ENCODE results near the gene FDXR. TPM values are rescaled to one million over a fixed set of nuclear protein-coding genes. Genes with fewer than 3 reads are reported as not detected.

Gene FDXR
- total RNA-seq, 1 experiment from 2014 or later, result 120 TPM

- no peak for DNase-seq (ENCODE audit: low spot score)
- in situ Hi-C loops (cut with HindIII; ENCODE audit: low sequenced_read_pairs), result loop anchor here (5.0 kb wide), 1 partner anchor 42 kb away; no protein-coding TSS in a partner anchor
These were observed 24.0 kb downstream of the FDXR start for GRCh38 chr17:74848656-74849399.

DNA sequence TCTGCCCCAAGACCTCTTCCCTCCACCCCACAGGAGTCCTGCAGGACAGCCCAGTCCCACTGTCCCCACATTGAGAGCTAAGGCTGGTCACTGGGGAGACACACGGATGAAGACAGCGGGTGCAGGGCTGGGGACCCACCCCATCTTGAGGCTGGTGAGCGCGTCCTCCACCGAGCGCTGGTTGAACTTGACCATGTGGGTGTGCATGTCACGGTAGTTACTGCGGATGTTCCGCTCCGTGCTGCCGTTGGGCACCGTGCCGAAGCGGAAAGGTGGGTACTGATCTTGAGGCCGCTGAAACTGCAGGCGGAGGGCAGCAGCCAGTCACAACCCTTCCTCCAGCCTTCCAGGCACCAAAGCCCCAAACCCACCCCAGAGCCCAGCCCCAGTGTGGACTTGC, 26.2 kb downstream of the FDXR start:
- no peak for DNase-seq (ENCODE audit: low spot score)
- in situ Hi-C loops (cut with HindIII; ENCODE audit: low sequenced_read_pairs), result loop anchor here (5.0 kb wide), 1 partner anchor 39 kb away; no protein-coding TSS in a partner anchor

- in situ Hi-C loops (cut with HindIII; ENCODE audit: low sequenced_read_pairs), result no loop called here
- DNase-seq (ENCODE audit: low spot score), result no peak
These were observed 29.5 kb downstream of the FDXR start for GRCh38 chr17:74843352-74843627.

DNA sequence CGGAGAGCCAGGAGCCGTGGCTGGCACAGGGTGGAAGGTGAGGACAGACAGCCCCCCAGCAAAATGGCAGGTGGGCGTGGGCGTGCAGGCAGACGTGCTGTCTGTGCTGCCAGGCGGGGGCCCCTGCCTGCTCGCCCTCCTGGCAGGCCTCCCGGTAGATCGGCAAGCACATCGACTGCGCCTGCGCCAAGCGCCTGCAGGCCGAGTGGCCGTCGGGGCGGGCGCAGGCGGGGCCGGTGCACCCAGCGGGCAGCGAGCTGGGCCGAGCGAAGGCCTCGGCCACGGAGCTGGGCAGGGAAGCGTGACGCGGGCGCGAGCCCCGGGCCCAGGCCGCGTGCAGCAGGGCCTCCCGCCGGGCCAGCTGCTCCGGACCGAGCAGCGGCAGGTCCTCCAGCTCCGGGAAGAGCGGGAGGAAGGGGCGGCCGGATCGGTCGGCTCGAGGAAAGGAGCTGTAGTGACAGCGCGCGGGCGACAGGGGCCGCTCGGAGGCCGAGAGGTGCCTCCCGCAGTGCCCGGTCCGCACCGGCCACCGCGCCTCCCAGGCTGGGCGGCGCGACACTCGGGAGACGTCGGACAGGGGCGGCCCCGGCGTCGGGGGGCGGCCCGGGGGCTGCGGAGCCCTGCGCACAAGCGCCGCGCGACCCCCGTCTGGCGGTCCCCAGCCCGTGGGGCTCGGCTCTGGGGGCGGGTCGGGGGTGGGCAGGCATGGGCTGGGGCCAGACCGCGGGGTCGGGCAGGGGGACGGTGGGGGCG, 30.0 kb downstream of the FDXR start:
- in situ Hi-C loops (cut with HindIII; ENCODE audit: low sequenced_read_pairs), result no loop called here
- peak; percentile 60 for DNase-seq (ENCODE audit: low spot score)

DNA sequence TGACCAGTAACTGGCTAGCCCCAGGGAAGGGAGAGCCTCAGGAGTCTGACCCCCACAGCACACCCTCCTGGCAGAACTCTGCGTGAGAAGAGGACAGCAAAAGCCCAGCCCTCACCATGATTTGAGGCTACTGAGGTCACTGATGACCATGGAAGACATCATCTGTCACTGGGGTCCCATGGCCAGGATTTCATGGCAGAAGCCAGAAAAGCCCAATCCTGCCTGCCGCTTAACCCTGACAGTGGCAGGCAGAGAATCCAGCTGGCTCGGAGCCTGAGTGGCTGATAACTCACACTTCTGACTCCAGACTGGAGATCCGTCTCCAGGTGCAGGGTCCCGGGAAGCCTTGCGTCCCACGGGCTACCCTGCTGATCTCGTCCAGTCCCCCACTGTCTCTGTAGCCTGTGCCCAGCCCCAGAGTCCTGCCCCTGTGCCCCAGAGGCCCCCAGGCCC, 30.6 kb downstream of the FDXR start:
- in situ Hi-C loops (cut with HindIII; ENCODE audit: low sequenced_read_pairs), result no loop called here
- DNase-seq (ENCODE audit: low spot score), result peak; percentile 68

GRCh38 chr17:74840989-74841666, 31.7 kb downstream of the FDXR start:
- DNase-seq (ENCODE audit: low spot score), result peak; percentile 88
- in situ Hi-C loops (cut with HindIII; ENCODE audit: low sequenced_read_pairs), result no loop called here

DNA sequence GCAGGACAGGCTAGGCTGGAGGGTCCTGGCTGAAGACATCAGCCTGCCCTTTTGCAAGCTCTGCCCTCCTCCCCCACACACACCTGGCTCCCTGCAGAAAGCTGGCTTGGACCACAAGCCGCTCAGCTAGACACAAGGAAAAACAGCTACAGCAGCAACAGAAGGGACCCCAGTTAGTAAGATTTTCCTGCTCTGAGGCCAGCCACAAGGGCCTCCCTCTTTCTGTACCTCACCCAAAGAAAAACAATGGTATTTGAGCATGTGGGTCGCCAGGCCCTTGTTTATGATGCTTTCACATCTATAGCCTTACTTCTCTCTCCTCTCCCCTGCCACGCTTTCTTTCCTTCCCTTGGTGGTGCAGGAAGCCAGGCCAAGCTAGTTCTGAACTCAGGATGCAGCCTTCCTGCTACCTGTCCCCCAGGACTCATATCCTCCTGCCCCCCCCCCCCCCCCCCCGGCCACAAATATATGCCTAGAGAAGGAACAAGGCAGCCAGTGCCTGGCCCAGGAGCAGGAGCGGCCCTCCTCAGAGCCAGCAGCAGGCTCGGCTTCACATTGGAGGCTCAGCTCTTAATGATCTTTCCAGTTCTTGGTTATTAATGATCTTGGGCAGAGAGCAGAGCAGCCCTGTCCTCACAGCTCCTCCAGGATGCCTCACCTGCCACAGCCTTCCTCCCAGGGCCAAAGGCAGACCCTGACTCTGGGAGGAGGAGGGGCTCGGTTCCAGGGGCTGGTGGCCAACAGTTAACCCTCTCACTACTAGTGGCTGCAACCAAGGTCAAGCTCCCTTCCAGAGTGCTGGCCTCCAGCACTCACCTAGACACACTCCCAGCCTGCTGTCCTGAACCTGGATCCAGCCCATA, 32.6 kb downstream of the FDXR start:
- in situ Hi-C loops (cut with HindIII; ENCODE audit: low sequenced_read_pairs), result no loop called here
- no peak for DNase-seq (ENCODE audit: low spot score)

- in situ Hi-C loops (cut with HindIII; ENCODE audit: low sequenced_read_pairs), result no loop called here
- no peak for DNase-seq (ENCODE audit: low spot score)
These were observed 34.5 kb downstream of the FDXR start for GRCh38 chr17:74838274-74838673.

DNA sequence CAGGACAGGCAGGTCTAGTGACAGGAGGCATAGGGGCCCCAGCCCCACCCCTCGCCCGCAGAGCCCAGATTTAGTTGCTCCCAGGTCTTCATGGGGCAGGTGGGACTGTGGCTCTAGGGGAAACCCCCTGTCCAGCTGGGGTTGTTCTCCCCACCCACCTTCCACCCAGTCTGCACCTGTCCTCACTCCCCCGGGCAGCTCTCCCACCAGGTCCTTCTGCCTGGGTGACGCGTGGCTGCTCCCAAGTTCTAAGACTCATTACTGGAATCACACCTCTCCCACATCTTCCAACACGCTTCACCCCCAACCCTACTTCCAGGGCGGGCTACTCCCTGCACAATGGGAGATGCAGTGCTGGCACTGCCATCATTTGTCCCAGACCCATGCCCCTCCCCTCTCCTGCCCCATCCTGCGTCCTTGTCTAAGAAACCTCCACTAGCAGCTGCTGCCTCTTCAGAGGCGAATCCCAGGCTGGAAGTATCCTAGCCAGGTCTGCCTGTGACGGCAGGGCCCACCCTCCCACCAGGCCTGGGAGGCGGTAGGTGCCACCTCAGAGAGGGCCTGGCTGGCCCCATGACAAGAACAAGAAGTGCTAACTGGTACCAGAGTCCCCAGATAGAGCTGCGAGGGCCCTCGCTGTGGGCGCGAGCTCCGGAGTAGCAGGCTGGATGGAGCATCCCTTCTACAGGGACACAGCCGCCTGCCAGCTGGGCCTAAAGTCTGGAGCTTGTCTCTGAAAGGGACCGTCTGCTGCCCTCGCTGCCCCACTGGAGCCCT, 35.9 kb downstream of the FDXR start:
- in situ Hi-C loops (cut with HindIII; ENCODE audit: low sequenced_read_pairs), result no loop called here
- DNase-seq (ENCODE audit: low spot score), result no peak

- DNase-seq (ENCODE audit: low spot score), result no peak
- in situ Hi-C loops (cut with HindIII; ENCODE audit: low sequenced_read_pairs), result no loop called here
These were observed 36.6 kb downstream of the FDXR start for GRCh38 chr17:74836191-74836590.

DNA sequence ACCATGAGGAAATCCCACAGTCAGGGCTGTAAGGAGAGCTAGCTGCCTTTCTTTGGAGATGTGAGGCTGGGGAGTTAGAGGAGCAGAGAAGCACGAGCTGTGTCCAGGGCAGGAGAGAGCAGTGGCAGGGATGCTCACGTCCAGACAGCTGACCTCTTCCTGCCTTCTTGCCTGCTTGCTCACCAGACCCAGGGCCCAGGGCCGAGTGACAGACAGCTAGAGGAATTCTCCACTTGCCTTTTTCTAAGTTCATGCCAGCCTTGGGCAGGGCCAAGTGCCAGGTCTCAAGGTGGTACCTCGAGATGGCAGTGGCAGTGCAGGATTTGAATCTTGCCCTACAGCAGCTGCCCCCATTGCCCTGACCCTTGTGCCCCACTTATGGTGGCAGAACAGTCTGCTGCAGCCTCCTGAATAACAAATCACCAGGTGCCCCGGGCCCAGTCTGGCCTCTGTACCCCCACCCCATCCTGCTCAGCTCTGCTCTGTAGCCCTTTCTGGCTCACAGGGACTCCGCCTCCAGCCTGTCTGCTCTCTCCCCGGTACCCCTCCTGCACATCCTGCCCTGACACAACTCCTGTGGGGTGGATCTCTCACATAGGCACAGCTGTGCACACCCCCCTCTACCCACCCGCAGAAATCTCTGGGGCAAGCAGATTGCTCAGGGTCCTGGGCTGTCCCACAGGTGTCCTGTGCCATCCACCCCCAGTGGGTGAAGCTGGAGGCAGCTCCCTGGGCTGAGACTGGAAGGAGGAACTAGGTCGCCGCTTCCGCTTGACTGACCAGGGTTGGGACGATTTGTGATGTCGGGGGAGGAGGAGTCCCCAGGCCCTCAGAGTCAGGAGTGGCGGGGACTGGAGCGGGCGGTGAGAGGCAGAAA, 39.1 kb downstream of the FDXR start:
- DNase-seq (ENCODE audit: low spot score), result peak; percentile 92
- in situ Hi-C loops (cut with HindIII; ENCODE audit: low sequenced_read_pairs), result no loop called here

DNA sequence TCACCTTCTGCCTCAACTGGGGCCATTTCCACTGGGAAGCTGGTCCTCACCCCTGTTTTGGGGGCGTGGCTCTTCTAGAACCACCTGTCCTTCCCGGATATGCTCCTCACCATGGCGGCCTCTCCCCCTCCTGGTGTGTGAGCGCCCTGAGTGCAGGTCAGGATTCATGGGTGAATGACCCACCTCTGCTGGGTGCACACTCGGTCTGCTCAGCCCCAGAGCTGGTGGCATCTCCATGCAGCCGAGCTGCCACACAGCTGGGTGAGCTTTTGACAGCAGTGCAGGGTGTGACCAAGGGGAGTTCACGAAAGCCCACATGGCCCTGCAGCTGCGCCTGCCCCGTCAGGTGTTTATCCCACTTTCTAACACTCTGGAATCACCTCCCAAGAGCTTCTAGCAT, 40.4 kb downstream of the FDXR start:
- DNase-seq (ENCODE audit: low spot score), result no peak
- in situ Hi-C loops (cut with HindIII; ENCODE audit: low sequenced_read_pairs), result no loop called here

DNA sequence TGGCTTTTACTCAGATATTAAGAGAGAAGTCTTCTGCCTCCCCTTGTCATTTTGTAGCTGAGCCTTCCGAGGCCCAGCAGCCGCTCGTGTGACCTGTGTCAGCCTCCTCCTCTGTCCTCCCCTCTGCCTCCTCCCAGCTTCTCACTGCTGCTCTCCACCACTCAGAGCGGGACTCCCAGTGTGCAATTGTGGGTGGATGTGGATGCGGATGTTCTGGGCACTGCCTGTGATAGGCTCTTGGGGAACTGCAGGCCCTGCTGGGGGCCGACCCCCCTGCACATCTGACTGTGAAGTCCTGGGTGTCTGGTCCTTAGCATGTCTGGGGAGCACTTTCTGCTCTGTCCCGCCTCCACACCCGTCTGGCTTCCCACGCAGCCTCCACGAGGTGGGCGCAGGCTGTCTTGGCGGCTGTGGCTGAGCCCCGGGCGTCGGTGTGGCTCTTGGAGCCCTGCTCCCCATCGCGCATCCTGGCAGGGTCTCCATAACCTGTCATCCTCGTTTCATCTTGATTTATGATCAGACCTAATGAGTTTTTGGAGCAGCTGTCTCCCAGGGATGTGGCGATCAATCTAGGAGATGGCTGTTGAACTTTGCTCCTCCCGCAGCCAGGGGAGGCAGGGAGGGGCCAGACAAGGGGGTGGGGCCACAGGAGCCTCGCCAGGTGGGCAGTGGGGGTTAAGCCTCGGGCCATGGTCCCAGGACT, 41.2 kb downstream of the FDXR start:
- no peak for DNase-seq (ENCODE audit: low spot score)
- in situ Hi-C loops (cut with HindIII; ENCODE audit: low sequenced_read_pairs), result no loop called here

- DNase-seq (ENCODE audit: low spot score), result no peak
- in situ Hi-C loops (cut with HindIII; ENCODE audit: low sequenced_read_pairs), result no loop called here
These were observed 41.9 kb downstream of the FDXR start for GRCh38 chr17:74830861-74831260.

GRCh38 chr17:74827800-74828199, 45.0 kb downstream of the FDXR start:
- peak; percentile 72 for DNase-seq (ENCODE audit: low spot score)
- in situ Hi-C loops (cut with HindIII; ENCODE audit: low sequenced_read_pairs), result no loop called here

- peak; percentile 68 for DNase-seq (ENCODE audit: low spot score)
- in situ Hi-C loops (cut with HindIII; ENCODE audit: low sequenced_read_pairs), result no loop called here
These were observed 46.7 kb downstream of the FDXR start for GRCh38 chr17:74825952-74826719.
